Adrenal gland (tissue), 5 donors: Measurements from ENCODE around the gene PHF23.

Source experiments
- CTCF ChIP-seq, 6 experiments: fragments of 450-650 bp in 4 of 6; fragments of 200-600 bp in 2 of 6; sonication (generic) in 1 of 6; IDR thresholded peaks; 1 replicate in 5 of 6; 2 replicates in 1 of 6; pipeline versions ENCODE4 v1.5.1 to v1.8.0; 2016 to 2021; ENCODE audit warnings: antibody characterized with exemption in 6 of 6, mild to moderate bottlenecking in 2 of 6, moderate library complexity in 1 of 6
- POLR2A ChIP-seq, 2 donors: fragments of 450-650 bp; IDR thresholded peaks; one replicate each; pipeline ENCODE4 v1.6.1; 2017; ENCODE audit warnings: antibody characterized with exemption in 2 of 2, mild to moderate bottlenecking in 2 of 2, moderate library complexity in 1 of 2
- donor health status: DM: no; HTN: no; CAD: no.

GRCh38 chr17:7207120-7208001 is 31.9 kb downstream of the PHF23 start:
- TF ChIP-seq POLR2A (IDR thresholded peaks at IDR 0.05) (no peak), CTCF (IDR thresholded peaks at IDR 0.05) (no peak)
